GM19438 (cell line): ENCODE results near the gene GTSE1.
A peak's percentile ranks its signal among the peaks of the same experiment; 100 is the strongest.
"Not testable (repeated sequence)": the region's sequence is repeated elsewhere in the genome, so short reads cannot be mapped to it uniquely, and the experiment has no call there.

Source experiments
- ATAC-seq: cut with Tn5 transposase; IDR thresholded peaks from one replicate; pipeline ENCODE4 v1.9.1; 2021; ENCODE audit warnings: low read depth; ENCODE audit not compliant: unreplicated experiment

Gene GTSE1

GRCh38 chr22:46292173-46292572, 4.5 kb upstream of the GTSE1 start:
- no peak for ATAC-seq

GRCh38 chr22:46292732-46293131, 3.9 kb upstream of the GTSE1 start:
- no peak for ATAC-seq

GRCh38 chr22:46293577-46294260, 3.0 kb upstream of the GTSE1 start:
- no peak for ATAC-seq

GRCh38 chr22:46294784-46295183, 1.9 kb upstream of the GTSE1 start:
- ATAC-seq: no peak

GRCh38 chr22:46295277-46295971, 1.2 kb upstream of the GTSE1 start:
- ATAC-seq: no peak

GRCh38 chr22:46297151-46297812, 612 bp downstream of the GTSE1 start:
- peak; percentile 1 for ATAC-seq

GRCh38 chr22:46299101-46299500, 2.4 kb downstream of the GTSE1 start:
- ATAC-seq: no peak

GRCh38 chr22:46300491-46300890, 3.8 kb downstream of the GTSE1 start:
- ATAC-seq: no peak

GRCh38 chr22:46303347-46303965, 6.8 kb downstream of the GTSE1 start:
- ATAC-seq: no peak

- no peak for ATAC-seq
Observed at GRCh38 chr22:46308283-46308988, 11.8 kb downstream of the GTSE1 start.

- no peak for ATAC-seq
Observed at GRCh38 chr22:46309526-46310085, 12.9 kb downstream of the GTSE1 start.

- ATAC-seq: no peak
Observed at GRCh38 chr22:46312056-46312455, 15.4 kb downstream of the GTSE1 start.

GRCh38 chr22:46312848-46313247, 16.2 kb downstream of the GTSE1 start:
- ATAC-seq: not testable (repeated sequence)

GRCh38 chr22:46315976-46316375, 19.3 kb downstream of the GTSE1 start:
- no peak for ATAC-seq

- no peak for ATAC-seq
Observed at GRCh38 chr22:46317646-46318045, 21.0 kb downstream of the GTSE1 start.

GRCh38 chr22:46318576-46318975, 21.9 kb downstream of the GTSE1 start:
- no peak for ATAC-seq

- ATAC-seq: no peak
Observed at GRCh38 chr22:46319319-46319718, 22.6 kb downstream of the GTSE1 start.

- no peak for ATAC-seq
Observed at GRCh38 chr22:46320166-46320710, 23.6 kb downstream of the GTSE1 start.

GRCh38 chr22:46320716-46321386, 24.2 kb downstream of the GTSE1 start:
- ATAC-seq: no peak

- no peak for ATAC-seq
Observed at GRCh38 chr22:46322711-46323110, 26.0 kb downstream of the GTSE1 start.
